HG02678 (cell line): ENCODE results near the gene SPACA1.
"Not testable (repeated sequence)": the region's sequence is repeated elsewhere in the genome, so short reads cannot be mapped to it uniquely, and the experiment has no call there.

ENCODE experiments used
- ATAC-seq: cut with Tn5 transposase; IDR thresholded peaks from one replicate; pipeline ENCODE4 v1.9.1; 2021; ENCODE audit warnings: mild to moderate bottlenecking, moderate library complexity; ENCODE audit not compliant: unreplicated experiment

SPACA1 gene

GRCh38 chr6:88047510-88048150, at the start of gene SPACA1:
SPACA1 (plus strand) TSS chr6:88047841; CDS start chr6:88047906, 65 bp downstream.
- ATAC-seq = no peak

- no peak for ATAC-seq
Observed at GRCh38 chr6:88000713-88001112, 46.9 kb upstream of the SPACA1 start.

GRCh38 chr6:88001279-88001678, 46.4 kb upstream of the SPACA1 start:
- not testable (repeated sequence) for ATAC-seq

GRCh38 chr6:88004707-88005106, 42.9 kb upstream of the SPACA1 start:
- ATAC-seq = no peak

GRCh38 chr6:88006557-88006956, 41.1 kb upstream of the SPACA1 start:
- no peak for ATAC-seq

- ATAC-seq = no peak
Observed at GRCh38 chr6:88008411-88008810, 39.2 kb upstream of the SPACA1 start.

- no peak for ATAC-seq
Observed at GRCh38 chr6:88008831-88009231, 38.8 kb upstream of the SPACA1 start.

- ATAC-seq = peak; percentile 54
Observed at GRCh38 chr6:88013015-88013414, 34.6 kb upstream of the SPACA1 start.

- ATAC-seq = no peak
Observed at GRCh38 chr6:88013554-88013953, 34.1 kb upstream of the SPACA1 start.

GRCh38 chr6:88020439-88020838, 27.2 kb upstream of the SPACA1 start:
- ATAC-seq = no peak

- ATAC-seq = no peak
Observed at GRCh38 chr6:88024696-88025095, 22.9 kb upstream of the SPACA1 start.

GRCh38 chr6:88031550-88031949, 16.1 kb upstream of the SPACA1 start:
- no peak for ATAC-seq

- no peak for ATAC-seq
Observed at GRCh38 chr6:88044530-88044929, 3.1 kb upstream of the SPACA1 start.

GRCh38 chr6:88045521-88046136, 2.0 kb upstream of the SPACA1 start:
- no peak for ATAC-seq

GRCh38 chr6:88048578-88048977, 937 bp downstream of the SPACA1 start:
- ATAC-seq = no peak

GRCh38 chr6:88050140-88050818, 2.6 kb downstream of the SPACA1 start:
- no peak for ATAC-seq

- ATAC-seq = no peak
Observed at GRCh38 chr6:88059191-88059590, 11.6 kb downstream of the SPACA1 start.

GRCh38 chr6:88062376-88062775, 14.7 kb downstream of the SPACA1 start:
- ATAC-seq = no peak

GRCh38 chr6:88072462-88072861, 24.8 kb downstream of the SPACA1 start:
- no peak for ATAC-seq

- ATAC-seq = no peak
Observed at GRCh38 chr6:88074791-88075190, 27.1 kb downstream of the SPACA1 start.

GRCh38 chr6:88077305-88077704, 29.7 kb downstream of the SPACA1 start:
- no peak for ATAC-seq

- no peak for ATAC-seq
Observed at GRCh38 chr6:88086792-88087191, 39.2 kb downstream of the SPACA1 start.
